Measurements from ENCODE around the gene SOCS6.

- TF ChIP-seq, protein P1, sequence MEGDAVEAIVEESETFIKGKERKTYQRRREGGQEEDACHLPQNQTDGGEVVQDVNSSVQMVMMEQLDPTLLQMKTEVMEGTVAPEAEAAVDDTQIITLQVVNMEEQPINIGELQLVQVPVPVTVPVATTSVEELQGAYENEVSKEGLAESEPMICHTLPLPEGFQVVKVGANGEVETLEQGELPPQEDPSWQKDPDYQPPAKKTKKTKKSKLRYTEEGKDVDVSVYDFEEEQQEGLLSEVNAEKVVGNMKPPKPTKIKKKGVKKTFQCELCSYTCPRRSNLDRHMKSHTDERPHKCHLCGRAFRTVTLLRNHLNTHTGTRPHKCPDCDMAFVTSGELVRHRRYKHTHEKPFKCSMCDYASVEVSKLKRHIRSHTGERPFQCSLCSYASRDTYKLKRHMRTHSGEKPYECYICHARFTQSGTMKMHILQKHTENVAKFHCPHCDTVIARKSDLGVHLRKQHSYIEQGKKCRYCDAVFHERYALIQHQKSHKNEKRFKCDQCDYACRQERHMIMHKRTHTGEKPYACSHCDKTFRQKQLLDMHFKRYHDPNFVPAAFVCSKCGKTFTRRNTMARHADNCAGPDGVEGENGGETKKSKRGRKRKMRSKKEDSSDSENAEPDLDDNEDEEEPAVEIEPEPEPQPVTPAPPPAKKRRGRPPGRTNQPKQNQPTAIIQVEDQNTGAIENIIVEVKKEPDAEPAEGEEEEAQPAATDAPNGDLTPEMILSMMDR (IDR thresholded peaks at IDR 0.05): no peak
- no peak for TF ChIP-seq POLR2A (IDR thresholded peaks at IDR 0.05)
These were observed 15.8 kb upstream of the SOCS6 start for GRCh38 chr18:70273021-70273420.
